Measurements from ENCODE around the gene TUBA3D.

GRCh38 chr2:131509615-131510014 lies 33.7 kb downstream of the TUBA3D start:
- no peak for TF ChIP-seq POLR2A (IDR thresholded peaks at IDR 0.05)
- no peak for TF ChIP-seq CTCF (IDR thresholded peaks at IDR 0.05)
